Nucleus accumbens (tissue), 56 donors: ENCODE data around the gene CARD19.
A peak's percentile ranks its signal among the peaks of the same experiment; 100 is the strongest.

Source experiments
- DNase-seq, 56 donors: peaks; one replicate each; lab custom pipeline; 2025; lab: John Stamatoyannopoulos, UW

The CARD19 gene

GRCh38 chr9:93061791-93062763, 33.9 kb upstream of the CARD19 start:
- DNase-seq: no peak

- DNase-seq: peak in 1 of 56 donors; percentile 13
Observed at GRCh38 chr9:93064392-93065134, 31.5 kb upstream of the CARD19 start.

GRCh38 chr9:93065135-93065720, 30.8 kb upstream of the CARD19 start:
- DNase-seq: peak in 18 of 56 donors; percentile 8 to 47 (median 17)

- no peak for DNase-seq
Observed at GRCh38 chr9:93066978-93067603, 28.9 kb upstream of the CARD19 start.

- no peak for DNase-seq
Observed at GRCh38 chr9:93068956-93069355, 27.1 kb upstream of the CARD19 start.

- DNase-seq: peak in 5 of 56 donors; percentile 8 to 18 (median 13)
Observed at GRCh38 chr9:93071464-93071863, 24.6 kb upstream of the CARD19 start.

- peak in 2 of 56 donors; percentile 6 to 18 for DNase-seq
Observed at GRCh38 chr9:93072383-93072795, 23.6 kb upstream of the CARD19 start.

- no peak for DNase-seq
Observed at GRCh38 chr9:93076101-93076791, 19.8 kb upstream of the CARD19 start.

GRCh38 chr9:93076792-93077128, 19.3 kb upstream of the CARD19 start:
- DNase-seq: no peak

GRCh38 chr9:93077367-93077766, 18.6 kb upstream of the CARD19 start:
- no peak for DNase-seq

GRCh38 chr9:93077811-93078210, 18.2 kb upstream of the CARD19 start:
- no peak for DNase-seq

GRCh38 chr9:93079371-93079770, 16.6 kb upstream of the CARD19 start:
- DNase-seq: no peak

GRCh38 chr9:93080406-93080805, 15.6 kb upstream of the CARD19 start:
- no peak for DNase-seq

GRCh38 chr9:93081081-93081529, 14.9 kb upstream of the CARD19 start:
- peak in 2 of 56 donors; percentile 14 to 25 for DNase-seq

- no peak for DNase-seq
Observed at GRCh38 chr9:93081931-93082330, 14.1 kb upstream of the CARD19 start.

- DNase-seq: no peak
Observed at GRCh38 chr9:93082841-93083411, 13.1 kb upstream of the CARD19 start.

GRCh38 chr9:93083592-93084470, 12.2 kb upstream of the CARD19 start:
- DNase-seq: no peak

- no peak for DNase-seq
Observed at GRCh38 chr9:93084471-93084881, 11.5 kb upstream of the CARD19 start.

GRCh38 chr9:93085676-93086075, 10.3 kb upstream of the CARD19 start:
- DNase-seq: no peak
